Stimulated activated CD4-positive, alpha-beta T cell treated with anti-CD3 and anti-CD28 coated beads, Interleukin-12 subunit alpha, Interleukin-12 subunit beta, amount 100 ng/mL, for 4 hours (primary cell): Measurements from ENCODE around the gene SIPA1L2.

ENCODE experiments used
- DNase-seq: peaks from one replicate; pipeline ENCODE4 v3.0.0-alpha.2; 2020

The SIPA1L2 gene

DNA sequence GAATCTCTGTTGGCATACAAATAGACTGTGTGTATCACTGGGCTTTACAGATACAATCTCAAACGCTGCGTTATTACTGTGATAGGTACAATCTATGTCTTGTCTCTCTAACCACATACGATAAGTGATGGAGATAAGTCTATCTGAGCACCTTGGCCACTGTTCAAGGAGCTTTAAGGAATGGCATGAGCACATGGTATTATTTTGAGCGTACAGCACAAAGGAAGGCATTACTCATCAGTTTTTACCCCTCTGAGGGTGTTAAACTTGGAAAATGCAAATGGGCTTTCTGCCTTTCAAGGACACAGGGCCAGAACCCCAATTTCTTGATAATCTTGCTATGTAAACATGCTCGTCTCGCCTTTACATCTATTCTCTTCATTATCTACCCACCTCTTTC, 11.6 kb upstream of the SIPA1L2 start:
- DNase-seq, result no peak

DNA sequence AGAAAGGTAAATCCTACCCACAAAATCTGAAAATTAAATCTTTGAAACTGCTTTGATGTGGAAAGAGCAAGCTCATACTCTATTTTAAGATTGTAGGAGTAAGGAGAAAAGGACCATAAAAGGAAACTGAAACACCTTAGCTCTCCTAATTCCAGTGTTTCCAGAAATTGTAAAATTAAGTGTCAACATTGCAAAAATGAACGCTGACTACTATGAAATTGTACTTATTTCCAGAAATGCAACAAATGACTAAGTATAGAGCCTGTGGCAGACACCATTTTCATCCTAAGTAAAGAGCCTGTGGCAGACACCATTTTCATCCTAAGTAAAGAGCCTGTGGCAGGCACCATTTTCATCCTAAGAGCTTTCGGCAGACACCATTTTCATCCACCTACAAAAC, 6.9 kb upstream of the SIPA1L2 start:
- no peak for DNase-seq

DNA sequence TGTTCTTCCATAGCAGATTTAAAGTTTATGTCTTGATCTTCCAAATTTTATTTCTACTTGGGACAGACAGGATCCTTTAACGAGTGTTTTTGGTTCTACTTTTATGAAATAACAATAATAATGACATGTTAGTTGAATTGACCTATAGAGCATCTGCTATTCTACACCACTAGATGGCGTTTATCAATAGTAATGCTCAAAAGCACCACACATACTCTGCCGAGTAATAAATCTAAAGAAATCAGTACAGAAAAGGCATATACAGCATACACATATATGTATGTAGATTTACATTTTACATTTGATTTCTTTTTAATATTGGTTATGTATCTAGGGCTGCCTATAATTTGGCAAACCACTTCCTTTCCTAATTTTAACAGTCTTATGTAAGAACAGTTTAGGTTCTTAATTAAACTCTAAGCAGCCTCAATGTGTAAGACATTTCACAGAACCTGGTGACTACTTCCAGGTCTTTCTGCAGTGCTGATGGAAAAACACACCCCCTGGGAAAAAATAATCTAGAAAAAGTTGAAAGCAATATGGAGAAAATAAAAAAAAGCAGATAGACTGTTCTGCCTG, 5.9 kb upstream of the SIPA1L2 start:
- no peak for DNase-seq

DNA sequence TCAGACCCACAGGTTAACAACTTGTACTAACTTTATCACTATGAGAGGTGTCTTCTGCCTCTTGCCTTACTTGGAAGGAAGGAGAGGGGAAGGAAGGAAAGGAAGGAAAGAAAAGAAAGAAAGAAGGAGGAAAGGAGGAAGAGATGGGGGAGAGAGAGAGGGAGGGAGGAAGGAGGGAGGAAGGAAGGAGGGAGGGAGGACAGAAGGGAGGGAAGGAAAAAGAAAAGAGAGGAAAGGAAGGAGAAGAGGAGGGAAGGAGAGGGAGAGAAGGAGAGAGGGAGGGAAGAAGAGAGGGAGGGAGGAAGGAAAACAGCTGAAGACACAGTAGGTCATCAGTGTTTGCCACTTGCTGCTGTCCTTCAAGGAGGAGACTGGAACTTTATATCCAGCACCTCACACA, 5.3 kb upstream of the SIPA1L2 start:
- no peak for DNase-seq

DNA sequence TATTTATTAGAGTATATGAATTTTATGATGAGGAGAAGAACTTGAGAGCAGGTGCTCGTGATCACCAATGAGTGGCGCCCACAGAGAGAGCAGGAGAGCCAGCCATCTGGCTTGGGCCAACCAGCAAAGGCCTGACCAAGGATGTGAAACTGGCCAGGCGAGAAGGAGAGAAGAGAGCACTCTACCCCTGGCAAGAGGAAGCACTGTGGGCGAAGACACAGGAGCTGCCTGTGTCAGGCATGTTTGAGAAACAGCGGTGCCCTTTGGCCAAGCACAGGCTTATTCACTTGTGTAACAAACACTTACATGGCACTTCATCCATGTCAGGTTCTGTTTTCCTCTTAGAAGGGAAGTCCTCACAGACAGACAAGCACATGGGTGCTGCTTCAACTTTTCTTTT, 4.2 kb upstream of the SIPA1L2 start:
- DNase-seq, result no peak

DNA sequence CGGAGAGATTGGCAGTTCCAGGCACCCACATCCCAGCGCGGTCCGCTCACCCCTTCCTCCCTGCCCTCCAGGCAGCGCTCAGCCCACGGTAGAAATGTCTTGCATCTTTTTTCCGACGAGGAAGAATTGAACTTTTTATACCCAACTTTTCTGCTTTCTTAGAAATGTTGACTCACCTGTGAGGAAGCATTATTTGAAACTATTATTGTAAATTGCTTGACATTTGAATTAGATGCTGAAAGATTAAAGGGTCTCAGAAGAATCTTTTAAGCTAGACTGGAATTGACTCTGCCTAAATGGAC, 912 bp upstream of the SIPA1L2 start:
- DNase-seq, result no peak

DNA sequence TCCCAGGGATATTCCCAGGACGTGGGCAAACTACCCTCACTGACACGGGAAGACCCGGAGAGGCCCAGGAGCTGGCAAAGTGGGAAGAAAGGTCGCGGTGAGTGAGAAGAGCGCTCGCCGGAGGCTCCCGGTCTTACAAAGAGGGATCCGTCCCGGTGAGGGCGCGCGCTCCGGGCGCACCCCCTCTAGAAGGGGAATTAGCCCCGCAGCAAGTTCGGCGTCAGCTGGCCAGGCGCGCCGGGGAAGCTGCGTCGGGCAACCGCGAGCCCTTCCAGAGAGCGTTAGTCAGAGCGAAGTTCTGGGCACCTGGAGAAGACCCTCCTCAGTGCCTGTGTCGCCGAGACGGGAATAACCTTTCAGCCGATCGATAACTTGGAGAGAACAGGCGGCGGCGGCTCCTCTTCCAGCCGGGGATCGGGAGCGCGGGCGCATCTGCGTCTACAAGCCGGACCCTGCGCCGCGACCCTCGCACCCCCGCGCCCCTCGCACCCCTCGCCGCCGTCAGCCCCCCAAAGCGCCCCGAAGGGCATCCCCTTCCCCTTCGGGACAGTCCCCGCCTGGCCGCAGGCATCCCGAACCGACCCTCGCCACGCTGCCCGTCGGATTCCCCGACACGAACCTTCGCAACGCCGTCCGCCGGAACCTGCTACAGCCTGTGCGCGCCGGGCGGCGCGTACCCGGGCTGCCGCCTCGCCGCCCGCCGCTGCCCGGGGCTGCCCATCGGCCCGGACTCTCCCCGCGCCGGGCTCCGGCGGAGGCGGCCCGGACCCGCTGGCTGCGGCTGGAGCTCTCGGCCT, 485 bp downstream of the SIPA1L2 start:
- DNase-seq, result peak; percentile 15

DNA sequence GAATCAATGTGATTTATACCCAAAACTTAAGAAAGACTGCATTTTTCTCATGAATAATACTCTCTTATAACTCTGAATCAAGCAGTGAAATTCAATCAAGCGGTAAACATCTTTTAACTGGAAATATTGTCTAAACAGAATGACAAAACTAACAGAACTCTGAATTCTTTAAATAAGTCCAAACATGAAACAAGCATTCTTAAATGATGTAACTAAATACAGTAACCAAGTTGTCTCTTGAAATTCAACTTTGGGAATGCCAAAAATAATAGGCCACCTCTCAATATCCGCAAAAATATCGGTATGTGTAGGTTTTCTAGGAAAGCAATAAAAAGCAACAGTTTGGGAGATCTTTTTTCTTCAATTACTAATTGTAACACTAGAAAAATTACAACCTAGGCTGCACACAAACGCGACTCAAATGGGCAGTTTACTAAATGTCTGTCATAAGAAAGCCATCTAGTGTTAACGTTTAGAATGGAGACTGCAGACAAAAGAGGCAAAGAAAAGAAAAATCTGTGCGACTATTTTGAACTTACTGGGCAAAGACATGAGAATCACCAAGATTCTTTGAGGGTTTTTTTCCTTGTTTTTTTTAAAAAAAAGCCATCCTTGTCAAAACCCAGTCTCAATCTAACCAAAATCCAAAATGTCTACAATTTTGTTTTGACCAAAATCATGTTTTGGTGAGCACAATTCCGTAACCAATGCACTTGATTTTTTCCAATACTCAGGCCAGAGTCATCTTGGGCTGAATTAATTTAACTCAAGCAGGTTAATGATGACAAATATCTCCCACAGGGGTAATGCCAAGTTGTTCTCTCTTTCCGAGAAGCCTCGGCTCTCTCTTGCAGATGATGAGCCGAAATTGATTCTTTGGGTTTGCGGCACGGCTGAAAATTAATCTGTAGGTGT, 1.3 kb downstream of the SIPA1L2 start:
- DNase-seq, result no peak

DNA sequence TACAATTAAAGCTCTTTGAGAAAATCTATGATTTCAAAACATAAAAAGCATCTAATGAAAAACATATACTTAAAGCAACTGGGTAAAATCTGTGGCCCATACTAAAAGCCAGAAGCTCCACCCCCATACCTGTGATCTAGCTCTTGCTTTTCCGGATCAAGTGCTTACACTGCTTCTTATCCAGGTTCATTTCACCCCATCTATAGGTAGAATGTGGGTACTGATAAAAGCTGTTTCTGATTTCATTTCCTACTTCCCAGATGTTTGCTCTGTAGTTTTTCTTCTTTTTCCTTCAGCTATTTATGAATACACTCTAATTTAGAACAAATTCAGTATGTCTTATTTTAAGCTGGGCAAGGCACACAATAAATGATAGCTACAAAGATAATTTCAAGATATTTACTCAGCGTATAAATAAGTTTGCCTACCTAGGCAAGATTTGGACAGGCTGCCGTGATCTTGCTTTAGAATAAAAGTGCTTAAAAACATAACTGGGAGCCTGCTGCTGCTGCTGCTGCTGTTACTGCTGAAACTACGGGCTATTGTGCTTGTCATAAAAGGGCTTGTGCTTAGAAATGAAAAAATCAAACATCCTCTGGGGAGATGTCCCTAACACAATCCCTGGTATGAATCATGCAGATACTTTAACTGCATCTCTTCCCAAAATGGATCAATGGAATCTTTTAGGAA, 2.1 kb downstream of the SIPA1L2 start:
- no peak for DNase-seq

DNA sequence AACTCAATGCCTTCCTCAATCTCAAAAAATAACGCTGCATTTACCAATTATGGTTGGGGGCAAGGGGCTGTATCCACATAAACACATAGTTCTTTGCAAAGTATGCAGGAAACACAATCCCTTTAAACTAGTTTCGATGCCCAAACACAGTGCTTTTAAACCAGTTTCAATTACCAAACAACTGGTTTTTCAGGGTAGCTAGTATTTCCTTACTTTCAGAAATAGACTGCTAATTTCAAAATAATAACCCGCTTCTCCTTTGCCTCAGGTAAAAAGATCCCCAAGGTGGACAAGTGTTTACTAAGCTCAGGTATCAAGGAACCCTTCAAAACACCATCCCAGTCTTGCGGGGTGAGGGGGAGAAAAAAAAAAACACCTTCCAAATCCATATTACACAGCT, 2.8 kb downstream of the SIPA1L2 start:
- no peak for DNase-seq

DNA sequence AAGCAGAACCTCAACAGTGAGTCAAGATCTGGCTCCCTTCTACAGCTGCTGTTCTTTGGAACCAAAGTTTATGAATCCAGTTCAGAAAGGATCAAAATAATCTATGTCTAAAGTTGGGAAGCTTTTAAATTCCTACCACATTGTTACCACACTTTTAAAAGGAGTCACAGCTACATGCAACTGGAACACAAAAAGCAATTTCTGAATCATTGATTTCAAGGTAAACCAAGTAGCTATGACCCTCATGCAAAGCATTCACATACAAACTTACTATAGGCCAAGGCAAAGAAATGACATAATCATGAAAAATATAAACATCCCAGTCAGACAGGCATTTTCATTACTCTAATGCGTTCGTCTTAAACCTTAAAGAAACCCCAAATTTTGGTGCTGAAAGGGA, 3.5 kb downstream of the SIPA1L2 start:
- no peak for DNase-seq

DNA sequence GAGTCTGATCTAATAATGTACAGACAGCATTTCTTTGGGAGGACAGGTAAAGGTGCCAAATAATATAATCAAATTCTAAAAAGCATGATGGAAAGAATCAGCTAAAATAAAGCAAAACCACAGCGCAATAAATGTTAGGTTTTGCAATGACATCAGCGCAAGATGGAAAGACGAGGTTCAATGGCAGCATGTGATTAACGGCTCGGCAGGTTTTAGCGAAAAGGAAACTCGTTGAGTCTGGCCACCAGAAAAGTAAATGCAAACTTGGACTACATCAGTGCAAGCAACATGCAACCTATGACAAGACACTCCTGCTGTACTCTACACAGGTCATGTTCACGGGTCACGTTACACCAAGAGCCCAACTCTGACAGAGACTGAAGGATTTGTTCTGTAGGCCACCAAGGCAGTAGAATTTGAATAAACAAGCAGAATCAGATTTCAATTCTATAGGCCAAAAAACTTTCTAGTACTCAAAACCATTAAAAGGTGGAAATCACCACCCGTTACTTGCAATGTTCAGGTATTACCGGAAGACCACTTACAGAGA, 4.5 kb downstream of the SIPA1L2 start:
- no peak for DNase-seq

DNA sequence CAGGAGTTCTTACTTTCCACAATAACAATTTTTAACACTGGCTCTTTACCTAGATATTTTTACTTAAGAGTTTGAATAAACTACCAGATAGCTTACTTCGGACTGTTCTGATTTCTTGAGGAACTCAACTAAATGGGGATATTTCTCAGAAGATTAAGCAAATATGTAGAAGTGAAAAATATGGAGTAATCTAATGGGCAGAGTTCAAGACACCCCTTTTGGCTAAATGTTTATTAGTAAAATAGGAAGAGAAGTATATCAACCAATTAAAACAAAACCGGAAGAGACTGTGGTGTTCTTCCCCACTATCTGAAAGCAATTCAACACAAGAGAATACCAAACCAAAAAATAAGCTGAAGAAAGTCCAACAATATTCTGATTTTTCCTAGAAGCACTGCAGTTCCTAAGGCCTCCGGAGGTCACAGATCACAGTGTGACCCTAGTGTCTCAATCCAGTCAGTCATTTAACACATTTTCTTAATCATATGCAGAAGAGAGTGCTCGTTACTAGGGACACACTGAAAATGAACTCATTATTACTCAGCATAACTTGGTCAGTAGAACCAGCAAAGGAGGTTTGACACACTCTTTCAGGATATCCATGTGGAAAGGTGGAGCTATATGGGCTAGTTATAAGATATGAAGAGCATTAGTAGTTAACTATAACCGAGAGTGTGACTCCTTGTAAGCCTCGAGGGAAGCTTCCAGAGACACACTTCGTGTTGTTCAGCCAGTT, 5.2 kb downstream of the SIPA1L2 start:
- DNase-seq, result no peak

DNA sequence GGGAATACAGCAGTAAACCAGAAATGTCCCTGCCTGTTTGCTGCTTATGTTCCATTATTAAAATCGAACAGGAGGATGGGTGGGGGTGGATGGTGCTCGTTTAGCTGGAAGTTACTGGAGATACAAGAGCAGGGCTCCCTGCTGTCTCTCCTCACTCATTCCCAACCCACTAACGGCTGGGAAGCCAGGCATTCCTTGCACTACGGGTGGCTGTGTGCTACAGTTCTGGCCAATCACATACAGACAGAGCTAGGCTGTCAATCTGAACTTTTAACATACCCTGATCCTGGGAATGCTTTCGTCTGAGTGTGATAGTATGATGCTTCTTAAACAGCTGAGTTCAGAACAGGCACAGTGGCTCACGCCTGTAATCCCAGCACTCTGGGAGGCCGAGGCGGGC, 7.0 kb downstream of the SIPA1L2 start:
- no peak for DNase-seq

DNA sequence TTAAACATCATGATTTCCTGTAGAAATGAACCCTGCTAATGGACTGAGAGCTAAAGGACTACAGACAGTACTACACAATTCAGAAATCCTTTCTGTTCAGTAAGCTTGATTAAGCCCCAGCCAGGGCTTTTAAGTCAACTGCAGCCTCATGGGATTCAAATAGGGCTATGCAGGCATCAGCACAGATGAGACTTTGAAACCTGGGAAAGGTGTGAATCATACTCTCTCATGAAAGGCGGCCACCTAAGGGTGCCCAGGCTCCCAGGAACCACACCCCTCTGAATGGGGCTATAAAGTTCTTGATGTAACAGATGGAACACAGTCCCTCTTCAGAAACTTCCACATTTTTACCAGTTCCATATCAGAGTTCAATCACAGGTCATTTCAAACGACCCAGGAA, 7.6 kb downstream of the SIPA1L2 start:
- DNase-seq, result no peak

DNA sequence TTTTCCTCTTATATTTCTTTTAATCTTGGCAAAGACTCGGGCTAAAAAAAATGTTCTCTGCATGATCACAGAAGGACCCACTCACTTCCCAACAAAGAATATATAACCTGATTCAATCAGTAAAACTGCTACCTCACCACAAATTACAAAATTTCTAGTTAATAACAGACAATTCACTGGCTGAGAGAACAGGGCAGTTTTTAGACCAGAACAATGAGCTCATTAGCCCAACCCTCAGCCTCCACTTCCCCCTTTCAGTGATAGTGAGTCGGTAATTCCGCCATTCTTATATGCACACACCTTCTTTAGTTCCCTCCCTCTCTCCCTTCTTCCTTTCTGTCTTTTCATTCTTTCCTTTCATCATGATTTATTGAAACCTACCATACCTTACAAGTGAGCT, 8.9 kb downstream of the SIPA1L2 start:
- no peak for DNase-seq

DNA sequence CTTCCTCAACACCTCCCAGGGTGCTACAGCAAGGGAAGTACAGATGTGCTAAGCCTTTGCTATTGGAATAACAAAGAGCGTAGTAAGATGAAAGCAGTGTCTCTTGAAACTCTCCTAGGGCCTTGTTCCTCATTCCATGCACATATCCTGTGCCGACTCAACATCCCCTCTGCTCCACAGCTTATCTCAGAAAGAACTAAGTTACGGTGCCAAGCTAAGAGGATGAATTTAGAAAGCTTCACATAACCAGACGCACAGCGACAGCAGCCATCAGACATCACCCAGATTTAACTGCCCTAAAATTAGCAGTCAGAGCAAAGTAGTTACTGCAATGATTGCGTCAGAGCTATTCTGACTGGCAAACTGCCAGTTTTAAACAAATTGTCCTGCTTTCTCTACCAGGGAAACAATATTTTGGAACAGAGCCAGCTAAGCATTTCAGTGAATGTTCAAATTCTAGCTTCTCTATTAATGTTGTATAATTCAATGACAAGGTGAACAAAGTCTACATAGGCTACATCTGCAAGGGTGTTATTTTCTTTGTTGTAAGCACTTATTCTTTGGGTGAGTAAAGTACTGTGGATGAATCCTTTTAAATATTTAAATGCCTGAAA, 9.5 kb downstream of the SIPA1L2 start:
- no peak for DNase-seq

DNA sequence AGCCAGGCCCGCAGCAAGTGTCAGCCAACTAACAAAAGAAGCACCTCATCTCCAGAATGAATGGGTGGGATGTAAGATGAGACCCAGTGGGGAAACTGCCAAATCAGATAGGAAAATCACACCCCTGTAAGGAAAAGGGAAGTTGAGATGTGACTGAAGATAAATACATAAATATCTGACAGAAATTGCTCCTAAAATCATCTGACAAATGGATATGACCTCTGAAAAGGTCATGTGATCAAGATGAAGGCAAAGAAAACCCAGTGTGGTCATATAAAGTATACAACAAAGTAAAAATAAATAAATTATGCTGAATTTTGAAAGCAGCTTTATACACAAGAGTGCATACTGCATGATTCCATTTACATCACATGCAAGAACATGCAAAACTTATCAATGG, 12.7 kb downstream of the SIPA1L2 start:
- DNase-seq, result no peak

DNA sequence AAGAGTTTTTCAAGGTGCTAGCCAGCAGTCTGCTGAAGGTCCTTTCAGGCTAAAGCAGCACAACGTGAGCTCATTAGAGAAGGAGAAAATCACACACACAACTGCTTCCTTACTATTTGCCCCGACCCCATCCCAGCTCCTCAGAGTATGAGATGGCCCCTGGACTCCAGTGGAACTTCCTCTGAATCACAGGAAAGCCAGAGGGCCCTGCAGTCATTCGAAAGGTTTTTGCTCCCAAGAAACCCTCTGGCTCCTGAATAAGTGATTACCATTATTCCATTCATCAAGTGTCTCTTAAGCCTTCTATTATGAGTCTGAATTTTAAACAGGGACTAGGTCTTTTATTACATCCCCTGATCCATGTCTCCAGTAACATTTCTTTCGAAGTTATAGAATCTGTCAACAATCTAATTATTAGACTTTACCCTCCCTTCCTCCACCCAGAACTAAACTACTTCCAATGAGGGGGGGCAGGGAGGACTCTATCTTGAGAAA, 14.6 kb downstream of the SIPA1L2 start:
- DNase-seq, result no peak

DNA sequence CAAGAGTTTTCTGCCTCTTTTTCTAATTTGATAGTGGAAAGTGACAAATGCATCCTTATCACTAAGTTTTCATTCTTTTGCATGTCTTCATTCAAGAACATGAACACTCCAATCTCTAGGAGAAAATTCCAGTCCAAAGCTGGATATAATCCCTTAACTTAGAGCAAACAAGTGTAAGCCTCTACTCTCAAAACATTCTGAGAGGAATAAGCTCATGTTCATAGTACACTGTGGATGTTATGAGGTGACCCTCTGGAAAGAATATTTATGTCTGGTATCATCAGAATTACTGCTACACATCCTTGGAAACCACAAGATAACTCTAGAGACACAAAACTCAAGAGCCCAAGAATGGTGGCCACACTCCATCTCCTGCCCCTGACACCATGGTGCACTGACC, 15.1 kb downstream of the SIPA1L2 start:
- DNase-seq, result no peak

DNA sequence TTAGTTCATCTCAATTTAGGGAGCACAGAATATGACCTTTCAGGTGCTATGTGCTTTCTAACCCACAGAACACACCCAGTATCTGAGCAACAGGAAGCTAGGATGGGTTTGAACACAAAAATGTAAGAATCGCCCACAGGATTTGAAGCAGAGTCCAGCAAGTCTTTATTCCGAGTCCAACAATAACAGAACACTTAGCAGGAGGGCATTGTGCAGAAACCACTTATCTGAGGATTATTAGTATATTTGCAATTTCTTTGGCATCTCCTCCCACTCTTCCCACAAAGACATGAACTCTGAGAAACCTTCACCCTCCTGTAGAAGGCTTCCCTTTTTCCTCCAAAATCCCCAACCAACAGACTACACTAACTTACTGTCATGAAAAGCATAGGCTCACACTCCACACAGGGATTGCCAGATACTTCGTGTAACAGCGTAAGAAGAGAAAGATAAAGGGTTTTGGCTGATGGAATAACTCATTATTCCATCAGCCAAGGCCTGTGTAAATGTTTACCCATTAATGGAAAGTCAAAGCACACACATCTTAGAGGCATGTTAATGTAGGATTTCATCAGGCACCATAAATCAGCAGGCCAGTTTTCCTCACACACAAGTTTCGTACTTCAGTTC, 16.1 kb downstream of the SIPA1L2 start:
- DNase-seq, result no peak
